ENCODE data around the gene PLK1.
"Not testable (repeated sequence)": the region's sequence is repeated elsewhere in the genome, so short reads cannot be mapped to it uniquely, and the experiment has no call there.

The PLK1 gene

GRCh38 chr16:23711785-23712184, 33.1 kb downstream of the PLK1 start:
- DNase-seq, result no peak

GRCh38 chr16:23712976-23713375, 34.3 kb downstream of the PLK1 start, which contains the start of gene ERN2:
Gene ERN2, minus strand, starts transcription at chr16:23713222. Its CDS starts 35 bp downstream, at chr16:23713187.
- DNase-seq, result no peak

- no peak for DNase-seq
Observed at GRCh38 chr16:23716484-23716883, 37.8 kb downstream of the PLK1 start.

GRCh38 chr16:23722613-23723240, 44.0 kb downstream of the PLK1 start:
- DNase-seq, result not testable (repeated sequence)

GRCh38 chr16:23724096-23724784, 45.6 kb downstream of the PLK1 start:
- no peak for DNase-seq

- DNase-seq, result no peak
Observed at GRCh38 chr16:23724785-23725131, 46.1 kb downstream of the PLK1 start.

GRCh38 chr16:23726710-23727109, 48.0 kb downstream of the PLK1 start:
- DNase-seq, result no peak

GRCh38 chr16:23728112-23728477, 49.4 kb downstream of the PLK1 start:
- DNase-seq, result no peak

GRCh38 chr16:23729503-23730424, 51.1 kb downstream of the PLK1 start:
- DNase-seq, result no peak

GRCh38 chr16:23734176-23734893, 55.6 kb downstream of the PLK1 start:
- DNase-seq, result no peak

GRCh38 chr16:23737423-23738028, 58.8 kb downstream of the PLK1 start:
- DNase-seq, result not testable (repeated sequence)

- DNase-seq, result no peak
Observed at GRCh38 chr16:23739516-23739915, 60.8 kb downstream of the PLK1 start.

All from activated T-cell treated with anti-CD3 and anti-CD28 coated beads, Interleukin-2, amount 50 U/mL, for 1 hour (primary cell).